H1 (cell line): ENCODE results near the gene RPS17. TPM values are rescaled to one million over a fixed set of nuclear protein-coding genes. Genes with fewer than 3 reads are reported as not detected.

Source experiments
- BRCA1 ChIP-seq: IDR thresholded peaks from 2 replicates; pipeline ENCODE4 v1.6.1; 2012; ENCODE audit warnings: low read depth, low read length, improper control_type of control experiment
- EP300 ChIP-seq, 2 experiments: IDR thresholded peaks; 1 replicate in 1 of 2; 2 replicates in 1 of 2; pipeline ENCODE4 v1.6.1; 2011 to 2012; ENCODE audit warnings: low read depth in 2 of 2, low read length in 2 of 2, mild to moderate bottlenecking in 2 of 2, borderline replicate concordance in 1 of 2, inconsistent platforms in 1 of 2, moderate library complexity in 1 of 2
- EZH2 ChIP-seq: fragments of 200-600 bp; sonication (generic); IDR thresholded peaks from 2 replicates; pipeline ENCODE4 v1.7.1; 2012; ENCODE audit warnings: low read depth, mild to moderate bottlenecking, moderate library complexity, low read length, inconsistent platforms; ENCODE audit not compliant: severe bottlenecking
- GABPA ChIP-seq: IDR thresholded peaks from 2 replicates; pipeline ENCODE4 v1.6.1; 2011; ENCODE audit warnings: mild to moderate bottlenecking, low read length, moderate library complexity, borderline replicate concordance; ENCODE audit not compliant: insufficient read depth
- GTF2F1 ChIP-seq: IDR thresholded peaks from 2 replicates; pipeline ENCODE4 v1.6.1; 2012; ENCODE audit warnings: low read depth, low read length, improper control_type of control experiment, borderline replicate concordance
- KDM5A ChIP-seq: fragments of 200-600 bp; IDR thresholded peaks from 2 replicates; pipeline ENCODE4 v1.7.1; 2012; ENCODE audit warnings: mild to moderate bottlenecking, low read length, inconsistent platforms, mixed read lengths
- RNF2 ChIP-seq: fragments of 200-900, 300-1000 bp; sonication (generic); IDR thresholded peaks from 2 replicates; pipeline ENCODE4 v1.7.1; 2016; ENCODE audit warnings: borderline replicate concordance, low read depth, mild to moderate bottlenecking, antibody characterized with exemption, low read length; ENCODE audit not compliant: poor library complexity, severe bottlenecking; ENCODE audit errors: missing control alignments
- polyA plus RNA-seq, 7 experiments: library from polyadenylated mRNA; depleted of rRNA in 3 of 7; stranded (reverse) in 5 of 7; unstranded in 2 of 7; fragments of >200 nt in 5 of 7; fragments of 200-250 nt in 2 of 7; gene quantifications; 1 replicate in 5 of 7; 2 replicates in 1 of 7; 4 replicates in 1 of 7; pipeline versions ENCODE4 v1.2.1 to v1.2.3, GENCODE V29; 2011 to 2013; ENCODE audit warnings: missing spikeins in 2 of 7, mixed read lengths in 2 of 7
- total RNA-seq: library from RNA; stranded (reverse); fragmentation: NEBNext Ultra II Directional; extraction: Animal tissue kit (Norgen Biotek cat#: 25700); gene quantifications from 2 replicates; pipeline ENCODE4 v1.2.1, GENCODE V29; 2021
- TF ChIP-seq, protein P1 (sequence below): fragments of 300-600 bp; sonication (generic); IDR thresholded peaks from 2 replicates; pipeline ENCODE4 v1.7.1; 2012; ENCODE audit warnings: low read length, moderate library complexity, mild to moderate bottlenecking, inconsistent platforms; ENCODE audit not compliant: insufficient replicate concordance

RPS17 gene
- total and polyA plus RNA-seq, 2 of the 8 experiments (the other 6 are each of a cell fraction or from before 2014, with no cell fraction given), result 2,416 to 5,590 TPM

DNA sequence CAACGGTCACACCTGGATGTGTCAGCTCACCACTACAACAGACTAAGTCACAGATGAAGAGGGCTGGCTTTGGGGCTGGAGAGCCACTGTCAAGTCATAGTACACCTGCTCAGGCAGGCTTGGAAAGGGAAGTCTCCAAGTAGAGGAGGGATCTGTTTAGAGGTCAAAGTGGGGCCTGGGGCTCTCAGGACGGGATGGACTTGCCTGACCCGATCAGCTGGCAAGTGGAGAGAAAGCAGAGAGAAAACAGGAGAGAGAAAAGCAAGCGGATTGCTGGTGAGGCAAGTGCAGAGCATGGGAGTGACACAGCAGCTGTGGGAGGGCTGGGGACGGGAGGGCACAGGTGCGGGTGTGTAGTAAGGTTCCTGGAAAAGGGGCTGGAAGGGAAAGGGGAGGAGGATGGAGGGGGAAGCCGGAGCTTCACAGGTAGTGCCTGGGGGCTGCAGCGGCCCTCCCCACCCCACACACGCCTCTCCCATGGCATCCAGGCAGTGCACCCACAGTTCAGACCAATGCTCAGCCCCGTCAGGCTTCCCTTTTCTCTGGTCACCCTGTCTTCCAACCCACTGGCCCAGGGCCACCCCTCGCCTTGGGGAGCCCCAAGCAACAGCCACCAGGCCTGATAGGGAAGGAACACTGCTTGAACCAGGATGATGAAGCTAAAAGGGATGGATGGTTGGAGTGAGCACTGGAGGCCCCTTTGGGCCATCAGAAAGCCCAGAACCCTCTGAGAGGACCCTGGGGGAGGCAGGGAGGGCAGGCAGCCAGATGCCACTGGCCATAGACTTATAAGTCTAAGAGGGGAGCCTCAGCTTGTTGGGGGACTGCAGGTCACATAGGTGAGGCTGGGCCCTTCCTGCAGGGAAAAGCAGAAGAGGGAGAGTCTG, 8.5 kb downstream of the RPS17 start (continued):
- TF ChIP-seq, protein P1, sequence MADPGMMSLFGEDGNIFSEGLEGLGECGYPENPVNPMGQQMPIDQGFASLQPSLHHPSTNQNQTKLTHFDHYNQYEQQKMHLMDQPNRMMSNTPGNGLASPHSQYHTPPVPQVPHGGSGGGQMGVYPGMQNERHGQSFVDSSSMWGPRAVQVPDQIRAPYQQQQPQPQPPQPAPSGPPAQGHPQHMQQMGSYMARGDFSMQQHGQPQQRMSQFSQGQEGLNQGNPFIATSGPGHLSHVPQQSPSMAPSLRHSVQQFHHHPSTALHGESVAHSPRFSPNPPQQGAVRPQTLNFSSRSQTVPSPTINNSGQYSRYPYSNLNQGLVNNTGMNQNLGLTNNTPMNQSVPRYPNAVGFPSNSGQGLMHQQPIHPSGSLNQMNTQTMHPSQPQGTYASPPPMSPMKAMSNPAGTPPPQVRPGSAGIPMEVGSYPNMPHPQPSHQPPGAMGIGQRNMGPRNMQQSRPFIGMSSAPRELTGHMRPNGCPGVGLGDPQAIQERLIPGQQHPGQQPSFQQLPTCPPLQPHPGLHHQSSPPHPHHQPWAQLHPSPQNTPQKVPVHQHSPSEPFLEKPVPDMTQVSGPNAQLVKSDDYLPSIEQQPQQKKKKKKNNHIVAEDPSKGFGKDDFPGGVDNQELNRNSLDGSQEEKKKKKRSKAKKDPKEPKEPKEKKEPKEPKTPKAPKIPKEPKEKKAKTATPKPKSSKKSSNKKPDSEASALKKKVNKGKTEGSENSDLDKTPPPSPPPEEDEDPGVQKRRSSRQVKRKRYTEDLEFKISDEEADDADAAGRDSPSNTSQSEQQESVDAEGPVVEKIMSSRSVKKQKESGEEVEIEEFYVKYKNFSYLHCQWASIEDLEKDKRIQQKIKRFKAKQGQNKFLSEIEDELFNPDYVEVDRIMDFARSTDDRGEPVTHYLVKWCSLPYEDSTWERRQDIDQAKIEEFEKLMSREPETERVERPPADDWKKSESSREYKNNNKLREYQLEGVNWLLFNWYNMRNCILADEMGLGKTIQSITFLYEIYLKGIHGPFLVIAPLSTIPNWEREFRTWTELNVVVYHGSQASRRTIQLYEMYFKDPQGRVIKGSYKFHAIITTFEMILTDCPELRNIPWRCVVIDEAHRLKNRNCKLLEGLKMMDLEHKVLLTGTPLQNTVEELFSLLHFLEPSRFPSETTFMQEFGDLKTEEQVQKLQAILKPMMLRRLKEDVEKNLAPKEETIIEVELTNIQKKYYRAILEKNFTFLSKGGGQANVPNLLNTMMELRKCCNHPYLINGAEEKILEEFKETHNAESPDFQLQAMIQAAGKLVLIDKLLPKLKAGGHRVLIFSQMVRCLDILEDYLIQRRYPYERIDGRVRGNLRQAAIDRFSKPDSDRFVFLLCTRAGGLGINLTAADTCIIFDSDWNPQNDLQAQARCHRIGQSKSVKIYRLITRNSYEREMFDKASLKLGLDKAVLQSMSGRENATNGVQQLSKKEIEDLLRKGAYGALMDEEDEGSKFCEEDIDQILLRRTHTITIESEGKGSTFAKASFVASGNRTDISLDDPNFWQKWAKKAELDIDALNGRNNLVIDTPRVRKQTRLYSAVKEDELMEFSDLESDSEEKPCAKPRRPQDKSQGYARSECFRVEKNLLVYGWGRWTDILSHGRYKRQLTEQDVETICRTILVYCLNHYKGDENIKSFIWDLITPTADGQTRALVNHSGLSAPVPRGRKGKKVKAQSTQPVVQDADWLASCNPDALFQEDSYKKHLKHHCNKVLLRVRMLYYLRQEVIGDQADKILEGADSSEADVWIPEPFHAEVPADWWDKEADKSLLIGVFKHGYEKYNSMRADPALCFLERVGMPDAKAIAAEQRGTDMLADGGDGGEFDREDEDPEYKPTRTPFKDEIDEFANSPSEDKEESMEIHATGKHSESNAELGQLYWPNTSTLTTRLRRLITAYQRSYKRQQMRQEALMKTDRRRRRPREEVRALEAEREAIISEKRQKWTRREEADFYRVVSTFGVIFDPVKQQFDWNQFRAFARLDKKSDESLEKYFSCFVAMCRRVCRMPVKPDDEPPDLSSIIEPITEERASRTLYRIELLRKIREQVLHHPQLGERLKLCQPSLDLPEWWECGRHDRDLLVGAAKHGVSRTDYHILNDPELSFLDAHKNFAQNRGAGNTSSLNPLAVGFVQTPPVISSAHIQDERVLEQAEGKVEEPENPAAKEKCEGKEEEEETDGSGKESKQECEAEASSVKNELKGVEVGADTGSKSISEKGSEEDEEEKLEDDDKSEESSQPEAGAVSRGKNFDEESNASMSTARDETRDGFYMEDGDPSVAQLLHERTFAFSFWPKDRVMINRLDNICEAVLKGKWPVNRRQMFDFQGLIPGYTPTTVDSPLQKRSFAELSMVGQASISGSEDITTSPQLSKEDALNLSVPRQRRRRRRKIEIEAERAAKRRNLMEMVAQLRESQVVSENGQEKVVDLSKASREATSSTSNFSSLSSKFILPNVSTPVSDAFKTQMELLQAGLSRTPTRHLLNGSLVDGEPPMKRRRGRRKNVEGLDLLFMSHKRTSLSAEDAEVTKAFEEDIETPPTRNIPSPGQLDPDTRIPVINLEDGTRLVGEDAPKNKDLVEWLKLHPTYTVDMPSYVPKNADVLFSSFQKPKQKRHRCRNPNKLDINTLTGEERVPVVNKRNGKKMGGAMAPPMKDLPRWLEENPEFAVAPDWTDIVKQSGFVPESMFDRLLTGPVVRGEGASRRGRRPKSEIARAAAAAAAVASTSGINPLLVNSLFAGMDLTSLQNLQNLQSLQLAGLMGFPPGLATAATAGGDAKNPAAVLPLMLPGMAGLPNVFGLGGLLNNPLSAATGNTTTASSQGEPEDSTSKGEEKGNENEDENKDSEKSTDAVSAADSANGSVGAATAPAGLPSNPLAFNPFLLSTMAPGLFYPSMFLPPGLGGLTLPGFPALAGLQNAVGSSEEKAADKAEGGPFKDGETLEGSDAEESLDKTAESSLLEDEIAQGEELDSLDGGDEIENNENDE, result no peak
- TF ChIP-seq KDM5A (no peak), GABPA (no peak), BRCA1 (no peak), GTF2F1 (no peak), EP300 (IDR thresholded peaks at IDR 0.05; ENCODE audit: borderline replicate concordance in 1 of 2, low read depth in 2 of 2, low read length in 2 of 2) (no peak), RNF2 (no peak), EZH2 (no peak)
